Panc1 (cell line): Measurements from ENCODE around the gene HMGA1. TPM values are rescaled to one million over a fixed set of nuclear protein-coding genes. Genes with fewer than 3 reads are reported as not detected.
A peak's percentile ranks its signal among the peaks of the same experiment; 100 is the strongest.

Experiments used
- ATAC-seq: fragments of 200-7000 bp; cut with Tn5 transposase; 2 replicates; pipeline ENCODE4 v1.9.1; 2020; ENCODE audit warnings: mild to moderate bottlenecking, moderate library complexity
- BruUV-seq: library from RNA; stranded (reverse); fragments of 400-500 nt; replicated peaks from 2 replicates; lab custom pipeline; 2021; lab: Mats Ljungman, UMichigan
- CTCF ChIA-PET: fragments of 300-600 bp; sonication (Branson Sonifier 250); formaldehyde crosslinking; loops from one replicate; lab custom pipeline; 2022; ENCODE audit warnings: antibody characterized with exemption; lab: Charles Lee
- POLR2A ChIA-PET: fragments of 300-600 bp; sonication (Branson Sonifier 250); formaldehyde crosslinking; loops from one replicate; lab custom pipeline; 2022; ENCODE audit warnings: antibody characterized with exemption; lab: Charles Lee
- DNase-seq: peaks from one replicate; pipeline ENCODE4 v3.0.0-alpha.2; 2010; ENCODE audit warnings: low read depth, low spot score
- H3K27ac ChIP-seq: 2 replicates; pipeline ENCODE4 v1.5.1; 2011; ENCODE audit warnings: mild to moderate bottlenecking, low read length, inconsistent platforms
- H3K27me3 ChIP-seq: fragments of 200-500 bp; sonication (Bioruptor generic); 2 replicates; pipeline ENCODE4 v1.6.0; 2014; ENCODE audit warnings: low read length, inconsistent platforms; ENCODE audit not compliant: control insufficient read depth, insufficient read depth
- H3K36me3 ChIP-seq: fragments of 200-500 bp; sonication (Bioruptor generic); 2 replicates; pipeline ENCODE4 v1.5.1; 2014; ENCODE audit warnings: inconsistent platforms, mild to moderate bottlenecking, low read length, moderate library complexity; ENCODE audit not compliant: control insufficient read depth, insufficient read depth
- H3K4me1 ChIP-seq: 2 replicates; pipeline ENCODE4 v1.5.1; 2011; ENCODE audit warnings: inconsistent platforms, mild to moderate bottlenecking, low read length, moderate library complexity; ENCODE audit not compliant: control insufficient read depth, insufficient read depth
- H3K4me3 ChIP-seq, 2 experiments: 2 replicates each; pipeline ENCODE4 v1.5.1; 2011 to 2012; ENCODE audit warnings: low read depth in 2 of 2, low read length in 2 of 2, mild to moderate bottlenecking in 2 of 2, inconsistent platforms in 1 of 2, moderate library complexity in 1 of 2
- H3K9me3 ChIP-seq: fragments of 200-500 bp; sonication (Bioruptor generic); 2 replicates; pipeline ENCODE4 v1.5.1; 2014; ENCODE audit warnings: low read depth, mild to moderate bottlenecking, inconsistent platforms, low read length, moderate library complexity; ENCODE audit not compliant: control insufficient read depth, insufficient read depth
- POLR2AphosphoS5 ChIP-seq: IDR thresholded peaks from 2 replicates; pipeline ENCODE4 v1.6.1; 2012; ENCODE audit warnings: mild to moderate bottlenecking, low read depth, low read length, moderate library complexity
- SIN3A ChIP-seq: IDR thresholded peaks from 2 replicates; pipeline ENCODE4 v1.6.1; 2012; ENCODE audit warnings: low read depth, mild to moderate bottlenecking, low read length, moderate library complexity, borderline replicate concordance; ENCODE audit not compliant: insufficient read depth
- TCF7L2 ChIP-seq: IDR thresholded peaks from 2 replicates; pipeline ENCODE4 v1.6.1; 2011; ENCODE audit warnings: mild to moderate bottlenecking, low read depth, low read length, inconsistent platforms
- in situ Hi-C: cut with HindIII; loops from 2 replicates; pipeline ENCODE4 v1.10.0; 2016; ENCODE audit warnings: low sequenced_read_pairs, low pct_unique_long_range_greater_than_20kb
- intact Hi-C: fragments of 100-400 bp; cut with micrococcal nuclease; formaldehyde crosslinking; loops from one replicate; pipeline ENCODE4 v1.10.0; 2022; ENCODE audit not compliant: unreplicated experiment
- microRNA-seq: library from miRNA; unstranded; fragments of <30 nt; microRNA quantifications from one replicate; pipeline ENCODE4 v1.1.0, GENCODE V29; 2020; ENCODE audit not compliant: unreplicated experiment
- total RNA-seq: library from RNA; stranded (reverse); gene quantifications from one replicate; pipeline ENCODE4 v1.2.1, GENCODE V29; 2021; ENCODE audit not compliant: unreplicated experiment
- TF ChIP-seq, protein P1 (sequence below), 2 experiments: IDR thresholded peaks; 2 replicates each; pipeline ENCODE4 v1.6.1; 2011 to 2012; ENCODE audit warnings: low read depth in 2 of 2, control low read depth in 1 of 2, low read length in 1 of 2, mild to moderate bottlenecking in 1 of 2, moderate library complexity in 1 of 2; ENCODE audit not compliant: insufficient read depth in 1 of 2
- TF ChIP-seq, protein P2 (sequence below): fragments of 450-650 bp; IDR thresholded peaks from 2 replicates; pipeline ENCODE4 v1.5.1; 2017; ENCODE audit warnings: mild to moderate bottlenecking

HMGA1 gene
- total RNA-seq, 1 experiment from 2014 or later, result 444 TPM

DNA sequence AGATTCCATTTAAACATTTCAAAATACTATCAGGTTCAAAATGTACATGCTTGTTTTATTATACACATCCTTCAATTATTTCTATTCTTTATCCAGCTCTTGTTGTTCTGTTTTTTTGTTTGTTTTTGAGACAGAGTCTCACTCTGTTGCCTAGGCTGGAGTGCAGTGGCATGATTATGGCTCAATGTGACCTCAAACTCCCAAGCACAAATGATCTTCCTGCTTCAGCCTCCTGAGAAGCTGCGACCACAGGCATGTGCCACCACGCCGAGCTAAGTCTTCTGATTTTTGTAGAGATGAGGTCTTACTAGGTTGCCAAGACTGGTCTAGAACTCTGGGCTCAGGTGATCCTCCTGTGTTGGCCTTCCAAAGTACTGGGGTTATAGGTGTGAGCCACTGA lies 56.3 kb downstream of the HMGA1 start:
- ATAC-seq (no peak), DNase-seq (no peak)
- H3K36me3 ChIP-seq, result 0 out of 2 replicates have a peak, but pooled peaks cover 9% of the 10 kb centered on the region
- no peaks in the 10 kb centered on the region for H3K27me3 ChIP-seq
- no peak overlapping the region for H3K27ac ChIP-seq
- TSS peak; percentile 47 for BruUV-seq
- in situ Hi-C loops (no loop called here), intact Hi-C loops (no loop called here)
- no peak overlapping the region for H3K4me3 ChIP-seq
- ChIA-PET CTCF (no interaction called here), POLR2A (no interaction called here)
- TF ChIP-seq POLR2AphosphoS5 (no peak), TCF7L2 (no peak), SIN3A (no peak)
- TF ChIP-seq, protein P1, sequence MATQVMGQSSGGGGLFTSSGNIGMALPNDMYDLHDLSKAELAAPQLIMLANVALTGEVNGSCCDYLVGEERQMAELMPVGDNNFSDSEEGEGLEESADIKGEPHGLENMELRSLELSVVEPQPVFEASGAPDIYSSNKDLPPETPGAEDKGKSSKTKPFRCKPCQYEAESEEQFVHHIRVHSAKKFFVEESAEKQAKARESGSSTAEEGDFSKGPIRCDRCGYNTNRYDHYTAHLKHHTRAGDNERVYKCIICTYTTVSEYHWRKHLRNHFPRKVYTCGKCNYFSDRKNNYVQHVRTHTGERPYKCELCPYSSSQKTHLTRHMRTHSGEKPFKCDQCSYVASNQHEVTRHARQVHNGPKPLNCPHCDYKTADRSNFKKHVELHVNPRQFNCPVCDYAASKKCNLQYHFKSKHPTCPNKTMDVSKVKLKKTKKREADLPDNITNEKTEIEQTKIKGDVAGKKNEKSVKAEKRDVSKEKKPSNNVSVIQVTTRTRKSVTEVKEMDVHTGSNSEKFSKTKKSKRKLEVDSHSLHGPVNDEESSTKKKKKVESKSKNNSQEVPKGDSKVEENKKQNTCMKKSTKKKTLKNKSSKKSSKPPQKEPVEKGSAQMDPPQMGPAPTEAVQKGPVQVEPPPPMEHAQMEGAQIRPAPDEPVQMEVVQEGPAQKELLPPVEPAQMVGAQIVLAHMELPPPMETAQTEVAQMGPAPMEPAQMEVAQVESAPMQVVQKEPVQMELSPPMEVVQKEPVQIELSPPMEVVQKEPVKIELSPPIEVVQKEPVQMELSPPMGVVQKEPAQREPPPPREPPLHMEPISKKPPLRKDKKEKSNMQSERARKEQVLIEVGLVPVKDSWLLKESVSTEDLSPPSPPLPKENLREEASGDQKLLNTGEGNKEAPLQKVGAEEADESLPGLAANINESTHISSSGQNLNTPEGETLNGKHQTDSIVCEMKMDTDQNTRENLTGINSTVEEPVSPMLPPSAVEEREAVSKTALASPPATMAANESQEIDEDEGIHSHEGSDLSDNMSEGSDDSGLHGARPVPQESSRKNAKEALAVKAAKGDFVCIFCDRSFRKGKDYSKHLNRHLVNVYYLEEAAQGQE (IDR thresholded peaks at IDR 0.05; ENCODE audit: insufficient read depth in 1 of 2, low read depth in 2 of 2, low read length in 1 of 2), result no peak
- TF ChIP-seq, protein P2, sequence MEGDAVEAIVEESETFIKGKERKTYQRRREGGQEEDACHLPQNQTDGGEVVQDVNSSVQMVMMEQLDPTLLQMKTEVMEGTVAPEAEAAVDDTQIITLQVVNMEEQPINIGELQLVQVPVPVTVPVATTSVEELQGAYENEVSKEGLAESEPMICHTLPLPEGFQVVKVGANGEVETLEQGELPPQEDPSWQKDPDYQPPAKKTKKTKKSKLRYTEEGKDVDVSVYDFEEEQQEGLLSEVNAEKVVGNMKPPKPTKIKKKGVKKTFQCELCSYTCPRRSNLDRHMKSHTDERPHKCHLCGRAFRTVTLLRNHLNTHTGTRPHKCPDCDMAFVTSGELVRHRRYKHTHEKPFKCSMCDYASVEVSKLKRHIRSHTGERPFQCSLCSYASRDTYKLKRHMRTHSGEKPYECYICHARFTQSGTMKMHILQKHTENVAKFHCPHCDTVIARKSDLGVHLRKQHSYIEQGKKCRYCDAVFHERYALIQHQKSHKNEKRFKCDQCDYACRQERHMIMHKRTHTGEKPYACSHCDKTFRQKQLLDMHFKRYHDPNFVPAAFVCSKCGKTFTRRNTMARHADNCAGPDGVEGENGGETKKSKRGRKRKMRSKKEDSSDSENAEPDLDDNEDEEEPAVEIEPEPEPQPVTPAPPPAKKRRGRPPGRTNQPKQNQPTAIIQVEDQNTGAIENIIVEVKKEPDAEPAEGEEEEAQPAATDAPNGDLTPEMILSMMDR, result no peak
- H3K4me1 ChIP-seq, result no peaks in the 10 kb centered on the region
- no peaks in the 10 kb centered on the region for H3K9me3 ChIP-seq

DNA sequence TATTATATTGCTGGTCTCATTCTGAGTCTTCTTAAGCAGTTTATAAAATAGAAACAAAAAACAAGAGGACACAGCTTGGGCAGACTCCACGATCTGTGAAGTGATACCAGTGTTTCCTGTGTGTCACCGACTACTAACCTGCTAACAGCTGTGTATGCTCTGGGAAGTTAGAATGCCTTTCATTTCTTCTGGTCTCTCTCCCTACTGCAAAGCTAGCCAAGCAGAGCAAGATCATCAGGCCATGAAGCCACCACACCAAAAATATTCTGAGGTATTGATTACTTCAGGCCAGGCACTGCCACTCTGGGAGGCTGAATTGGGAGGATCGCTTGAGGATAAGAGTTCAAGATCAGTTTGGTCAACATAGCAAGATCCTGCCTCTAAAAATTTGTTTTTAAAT lies 59.0 kb downstream of the HMGA1 start:
- Histone ChIP-seq H3K27me3 (no peaks in the 10 kb centered on the region), H3K27ac (no peak overlapping the region), H3K4me1 (no peaks in the 10 kb centered on the region), H3K9me3 (no peaks in the 10 kb centered on the region), H3K36me3 (0 out of 2 replicates have a peak, but pooled peaks cover 9% of the 10 kb centered on the region), H3K4me3 (no peak overlapping the region)
- TF ChIP-seq TCF7L2 (no peak), POLR2AphosphoS5 (no peak), SIN3A (no peak)
- TF ChIP-seq, protein P1 (IDR thresholded peaks at IDR 0.05; ENCODE audit: insufficient read depth in 1 of 2, low read depth in 2 of 2, low read length in 1 of 2), result no peak
- TF ChIP-seq, protein P2, result no peak
- ChIA-PET POLR2A (interaction anchor here (1.1 kb wide), 1 partner anchor 19 kb away, joined by 3 read pairs; no protein-coding TSS in a partner anchor), CTCF (no interaction called here)
- ATAC-seq (no peak), DNase-seq (no peak)
- in situ Hi-C loops, result no loop called here
- intact Hi-C loops, result no loop called here
- no TSS peak for BruUV-seq

Small RNA genes within 50 kb of the gene (microRNA-seq; reads per million reads assigned to microRNA genes)
- not detected for gene MIR6835

Other genes with a start within 250 kb of the HMGA1 start
- gene GRM4, start 90.8 kb upstream of the HMGA1 start, total RNA-seq, result 1.3 TPM
- 35.6 TPM for gene SMIM29, start 12.1 kb downstream of the HMGA1 start, total RNA-seq
- gene NUDT3, start 155.8 kb downstream of the HMGA1 start, total RNA-seq, result 25.9 TPM
- 1,363 TPM for gene RPS10, start 189.2 kb downstream of the HMGA1 start, total RNA-seq
- 0.18 TPM for gene PACSIN1, start 229.2 kb downstream of the HMGA1 start, total RNA-seq